Loucy (cell line): ENCODE measurements around the gene SLC46A3.

Experiments
- EZH2phosphoT487 ChIP-seq: fragments of 200-600 bp; IDR thresholded peaks from 2 replicates; pipeline ENCODE4 v1.6.1; 2018; ENCODE audit warnings: antibody characterized with exemption, mild to moderate bottlenecking, moderate library complexity, borderline replicate concordance
- TF ChIP-seq, protein P1 (sequence below): fragments of 200-600 bp; sonication (generic); conservative IDR thresholded peaks from 2 replicates; pipeline ENCODE4 v1.5.1; 2014; ENCODE audit warnings: mild to moderate bottlenecking, antibody characterized with exemption, low read length

DNA sequence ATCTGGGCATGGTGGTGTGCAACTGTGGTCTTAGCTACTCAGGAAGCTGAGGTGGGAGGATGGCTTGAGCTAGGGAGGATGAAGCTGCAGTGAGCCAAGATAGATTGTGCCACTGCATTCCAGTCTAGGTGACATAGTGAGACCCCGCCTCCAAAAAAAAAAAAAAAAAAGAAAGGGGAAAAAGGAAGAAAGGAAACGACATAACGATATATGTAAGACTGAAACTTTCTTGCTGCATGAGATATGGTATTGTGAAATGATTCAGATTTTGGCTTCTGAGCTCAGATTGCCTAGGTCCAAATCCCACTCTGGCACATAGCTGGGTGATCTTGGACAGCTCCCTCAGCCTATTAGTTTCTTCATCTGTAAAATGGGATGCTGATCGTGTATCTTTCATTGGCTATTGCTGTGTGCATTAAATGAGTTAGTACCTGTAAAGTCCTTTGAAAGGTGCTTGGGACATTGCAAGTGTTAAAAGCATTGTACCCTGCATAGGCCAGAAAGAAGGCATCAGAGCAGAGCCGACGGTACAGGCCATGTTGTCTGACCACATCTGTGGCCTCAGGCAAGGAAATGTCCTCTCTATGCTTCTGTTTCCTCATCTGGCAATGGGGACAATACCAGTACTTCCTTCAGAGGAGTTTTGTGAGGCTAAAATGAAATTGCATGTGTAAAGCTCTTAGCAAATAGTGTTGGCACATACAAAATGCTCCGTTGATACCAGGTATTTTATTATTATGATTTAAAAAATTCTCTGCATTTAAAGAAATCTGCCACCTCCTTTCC is 32.6 kb upstream of the SLC46A3 start:
- no peak for TF ChIP-seq EZH2phosphoT487
- TF ChIP-seq, protein P1, sequence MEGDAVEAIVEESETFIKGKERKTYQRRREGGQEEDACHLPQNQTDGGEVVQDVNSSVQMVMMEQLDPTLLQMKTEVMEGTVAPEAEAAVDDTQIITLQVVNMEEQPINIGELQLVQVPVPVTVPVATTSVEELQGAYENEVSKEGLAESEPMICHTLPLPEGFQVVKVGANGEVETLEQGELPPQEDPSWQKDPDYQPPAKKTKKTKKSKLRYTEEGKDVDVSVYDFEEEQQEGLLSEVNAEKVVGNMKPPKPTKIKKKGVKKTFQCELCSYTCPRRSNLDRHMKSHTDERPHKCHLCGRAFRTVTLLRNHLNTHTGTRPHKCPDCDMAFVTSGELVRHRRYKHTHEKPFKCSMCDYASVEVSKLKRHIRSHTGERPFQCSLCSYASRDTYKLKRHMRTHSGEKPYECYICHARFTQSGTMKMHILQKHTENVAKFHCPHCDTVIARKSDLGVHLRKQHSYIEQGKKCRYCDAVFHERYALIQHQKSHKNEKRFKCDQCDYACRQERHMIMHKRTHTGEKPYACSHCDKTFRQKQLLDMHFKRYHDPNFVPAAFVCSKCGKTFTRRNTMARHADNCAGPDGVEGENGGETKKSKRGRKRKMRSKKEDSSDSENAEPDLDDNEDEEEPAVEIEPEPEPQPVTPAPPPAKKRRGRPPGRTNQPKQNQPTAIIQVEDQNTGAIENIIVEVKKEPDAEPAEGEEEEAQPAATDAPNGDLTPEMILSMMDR: no peak
